Neural cell (in vitro differentiated cells): ENCODE results near the gene LRRC4. TPM values are rescaled to one million over a fixed set of nuclear protein-coding genes. Genes with fewer than 3 reads are reported as not detected.

Source experiments
- H2AFZ ChIP-seq: fragments of 200-600, 300-800 bp; sonication (generic), shearing (Covaris generic); 2 replicates; pipeline ENCODE4 v1.6.0; 2014; ENCODE audit warnings: low read depth, mild to moderate bottlenecking, antibody characterized with exemption, low read length, moderate library complexity
- H3F3A ChIP-seq: fragments of 200-600 bp; shearing (Covaris generic); 2 replicates; pipeline ENCODE4 v1.6.1; 2016; ENCODE audit warnings: mild to moderate bottlenecking, moderate library complexity, mixed read lengths, antibody characterized with exemption, low read length; ENCODE audit not compliant: insufficient read depth, poor library complexity, severe bottlenecking
- H3K27ac ChIP-seq: fragments of 200-600, 300-800 bp; sonication (generic), shearing (Covaris generic); 2 replicates; pipeline ENCODE4 v1.5.1; 2014; ENCODE audit warnings: mild to moderate bottlenecking, low read length, moderate library complexity
- H3K27me3 ChIP-seq: fragments of 300-800, 200-600 bp; sonication (generic), shearing (Covaris generic); 2 replicates; pipeline ENCODE4 v1.6.0; 2014; ENCODE audit warnings: mild to moderate bottlenecking, low read depth, low read length, moderate library complexity; ENCODE audit not compliant: insufficient read depth
- H3K36me3 ChIP-seq: fragments of 300-800, 200-600 bp; sonication (generic), shearing (Covaris generic); 2 replicates; pipeline ENCODE4 v1.5.1; 2014; ENCODE audit warnings: mild to moderate bottlenecking, antibody characterized with exemption, low read length, moderate library complexity; ENCODE audit not compliant: insufficient read depth
- H3K4me2 ChIP-seq: fragments of 300-800, 200-600 bp; sonication (generic), shearing (Covaris generic); 2 replicates; pipeline ENCODE4 v1.6.0; 2014; ENCODE audit warnings: mild to moderate bottlenecking, low read length
- H3K4me3 ChIP-seq: fragments of 300-800, 200-600 bp; sonication (generic), shearing (Covaris generic); 2 replicates; pipeline ENCODE4 v1.5.1; 2014; ENCODE audit warnings: mild to moderate bottlenecking, low read length, moderate library complexity
- H3K79me2 ChIP-seq: fragments of 200-600 bp; shearing (Covaris generic); replicated peaks from 2 replicates; pipeline ENCODE4 v1.6.0; 2014; ENCODE audit warnings: mild to moderate bottlenecking, low read length, moderate library complexity; ENCODE audit not compliant: insufficient read depth
- H3K9ac ChIP-seq: fragments of 300-800, 200-600 bp; sonication (generic), shearing (Covaris generic); 2 replicates; pipeline ENCODE4 v1.6.1; 2016; ENCODE audit warnings: mild to moderate bottlenecking, low read length, mixed read lengths
- H3K9me2 ChIP-seq: fragments of 200-600 bp; shearing (Covaris generic); 2 replicates; pipeline ENCODE4 v1.6.1; 2016; ENCODE audit warnings: mild to moderate bottlenecking, low read length, mixed read lengths; ENCODE audit not compliant: insufficient read depth
- H3K9me3 ChIP-seq: fragments of 200-600, 300-800 bp; sonication (generic), shearing (Covaris generic); 2 replicates; pipeline ENCODE4 v1.6.1; 2016; ENCODE audit warnings: mild to moderate bottlenecking, mixed run types, low read length, moderate library complexity, mixed read lengths
- H4K20me1 ChIP-seq: fragments of 200-600 bp; shearing (Covaris generic); 2 replicates; pipeline ENCODE4 v1.6.1; 2016; ENCODE audit warnings: mild to moderate bottlenecking, mixed run types; ENCODE audit not compliant: insufficient read depth
- CTCF ChIP-seq: fragments of 450-650 bp; IDR thresholded peaks from 2 replicates; pipeline ENCODE4 v1.5.1; 2014; ENCODE audit warnings: antibody characterized with exemption, mild to moderate bottlenecking, moderate library complexity; ENCODE audit not compliant: poor library complexity, severe bottlenecking
- EP300 ChIP-seq: fragments of 450-650 bp; conservative IDR thresholded peaks from 2 replicates; pipeline ENCODE4 v1.6.1; 2014; ENCODE audit warnings: antibody characterized with exemption, mild to moderate bottlenecking, moderate library complexity; ENCODE audit not compliant: poor library complexity, severe bottlenecking
- EZH2 ChIP-seq: fragments of 200-600, 300-800 bp; shearing (Covaris generic), sonication (generic); IDR thresholded peaks from 2 replicates; pipeline ENCODE4 v1.6.1; 2014; ENCODE audit warnings: antibody characterized with exemption, low read length, borderline replicate concordance, mild to moderate bottlenecking; ENCODE audit not compliant: insufficient read depth, poor library complexity, severe bottlenecking
- MXI1 ChIP-seq: fragments of 450-650 bp; conservative IDR thresholded peaks from 2 replicates; pipeline ENCODE4 v1.6.1; 2014; ENCODE audit warnings: antibody characterized with exemption, mild to moderate bottlenecking; ENCODE audit not compliant: poor library complexity, severe bottlenecking
- POLR2AphosphoS5 ChIP-seq: IDR thresholded peaks from 2 replicates; pipeline ENCODE4 v1.6.1; 2012
- RAD21 ChIP-seq: fragments of 450-650 bp; conservative IDR thresholded peaks from 2 replicates; pipeline ENCODE4 v1.6.1; 2014; ENCODE audit warnings: antibody characterized with exemption, mild to moderate bottlenecking, moderate library complexity
- SMC3 ChIP-seq: fragments of 450-650 bp; conservative IDR thresholded peaks from 2 replicates; pipeline ENCODE4 v1.6.1; 2014; ENCODE audit warnings: antibody characterized with exemption, mild to moderate bottlenecking, moderate library complexity; ENCODE audit not compliant: poor library complexity
- TAF1 ChIP-seq: IDR thresholded peaks from 2 replicates; pipeline ENCODE4 v1.6.1; 2012; ENCODE audit warnings: low read depth
- polyA plus RNA-seq: library from polyadenylated mRNA; depleted of rRNA; stranded (reverse); fragments of >200 nt; gene quantifications from 2 replicates; pipeline ENCODE4 v1.2.3, GENCODE V29; 2014
- TF ChIP-seq, protein P1 (sequence below): IDR thresholded peaks from 2 replicates; pipeline ENCODE4 v1.6.1; 2012; ENCODE audit warnings: borderline replicate concordance

LRRC4 gene
- polyA plus RNA-seq, 1 donor from 2014 or later, result 15.7 TPM

- H3K79me2 ChIP-seq, result peaks cover 25% of the 10 kb centered on the region
- H3K9me2 ChIP-seq, result no peaks in the 10 kb centered on the region
- H2AFZ ChIP-seq, result no peak overlapping the region
- no peaks in the 10 kb centered on the region for H3K9me3 ChIP-seq
- TF ChIP-seq RAD21 (no peak), SMC3 (no peak), EP300 (no peak)
- H4K20me1 ChIP-seq, result no peaks in the 10 kb centered on the region
- H3K9ac ChIP-seq, result peak overlapping the region; percentile 76
- no peaks in the 10 kb centered on the region for H3F3A ChIP-seq
- H3K27me3 ChIP-seq, result no peaks in the 10 kb centered on the region
- no peak overlapping the region for H3K4me2 ChIP-seq
- H3K27ac ChIP-seq, result no peak overlapping the region
- H3K36me3 ChIP-seq, result peaks cover 7% of the 10 kb centered on the region
- peak overlapping the region; percentile 74 for H3K4me3 ChIP-seq
These were observed 2.0 kb upstream of the LRRC4 start for GRCh38 chr7:128033246-128033645.

DNA sequence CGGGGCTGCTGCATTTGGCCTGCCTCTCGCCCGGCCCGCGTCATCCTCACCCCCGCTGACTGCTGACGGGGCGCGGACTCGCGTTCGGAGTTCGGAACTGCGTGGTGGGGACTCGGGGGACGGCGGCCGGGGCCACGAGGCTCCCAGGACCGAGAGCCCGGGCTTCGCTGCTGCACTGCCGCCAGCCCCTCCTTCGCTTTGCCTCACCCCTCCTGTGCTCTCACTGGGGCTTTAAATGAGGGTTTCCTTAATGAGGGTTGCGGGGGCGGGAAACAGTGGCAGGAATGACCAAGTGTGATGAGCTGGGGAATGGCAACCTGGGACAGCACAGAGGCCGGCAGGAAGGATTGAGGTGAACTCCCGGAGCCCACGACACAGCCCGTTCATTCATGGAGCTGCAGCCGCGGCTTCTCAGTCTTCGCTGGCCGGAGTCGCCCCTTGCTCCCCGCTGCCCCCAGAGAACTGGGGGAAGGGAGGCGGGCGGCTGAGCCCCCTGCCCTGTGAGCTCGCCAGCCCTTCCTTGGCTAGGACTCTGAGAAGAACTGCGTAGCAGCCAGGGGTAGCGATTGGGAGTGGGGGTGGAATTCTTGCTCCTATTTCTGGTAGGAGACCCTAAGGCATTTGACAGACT lies 1.5 kb upstream of the LRRC4 start:
- Histone ChIP-seq H3K27me3 (no peaks in the 10 kb centered on the region), H3K9me2 (no peaks in the 10 kb centered on the region), H2AFZ (peak overlapping the region; percentile 27), H3F3A (no peaks in the 10 kb centered on the region), H3K9me3 (no peaks in the 10 kb centered on the region), H3K4me2 (peak overlapping the region; percentile 21), H3K9ac (peak overlapping the region; percentile 76), H3K36me3 (peaks cover 7% of the 10 kb centered on the region), H3K4me3 (peak overlapping the region; percentile 74), H4K20me1 (no peaks in the 10 kb centered on the region), H3K79me2 (peaks cover 30% of the 10 kb centered on the region), H3K27ac (peak overlapping the region; percentile 82)
- TF ChIP-seq EP300, result no peak
- TF ChIP-seq RAD21, result peak; percentile 22
- TF ChIP-seq EZH2, result no peak
- no peak for TF ChIP-seq TAF1
- peak; percentile 36 for TF ChIP-seq POLR2AphosphoS5
- TF ChIP-seq CTCF, result no peak

DNA sequence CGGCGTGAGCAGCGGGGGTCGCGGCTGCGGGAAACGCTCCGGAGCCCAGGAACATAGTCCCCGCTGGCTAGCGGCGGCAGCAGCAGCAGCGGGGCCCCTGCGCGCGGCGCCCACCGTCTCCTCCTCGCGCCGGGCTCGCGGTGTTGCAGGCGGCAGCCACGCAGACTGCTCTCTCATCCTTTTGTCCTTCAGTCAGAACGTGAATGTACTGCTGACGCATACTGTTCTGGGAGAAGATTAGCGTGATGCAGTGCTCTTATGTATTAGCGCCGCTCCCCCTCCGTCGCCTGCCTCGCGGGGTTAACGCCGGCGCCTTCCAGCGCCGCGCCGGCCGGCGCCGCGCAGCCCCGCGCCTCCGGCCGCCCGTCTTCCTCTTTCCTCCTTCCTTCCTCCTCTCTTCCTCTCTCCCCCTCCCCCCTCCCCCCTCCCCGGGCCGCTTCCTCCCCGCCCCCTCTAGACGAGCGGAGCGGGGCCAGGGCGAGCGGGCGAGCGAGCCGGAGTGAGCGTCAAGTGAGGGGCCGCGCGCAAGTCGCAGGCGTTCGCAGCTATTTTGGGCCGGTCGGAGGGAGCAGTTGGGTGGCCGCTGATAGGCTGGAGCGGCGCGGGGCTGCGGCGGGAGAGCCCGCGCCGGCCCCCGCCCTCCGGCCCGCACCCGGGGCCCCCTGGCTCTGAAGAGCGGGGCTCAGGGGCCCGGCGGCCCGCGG lies 816 bp upstream of the LRRC4 start:
- peak overlapping the region; percentile 74 for H3K4me3 ChIP-seq
- peak overlapping the region; percentile 27 for H2AFZ ChIP-seq
- TF ChIP-seq EZH2 (no peak), POLR2AphosphoS5 (peak; percentile 83), TAF1 (no peak), MXI1 (peak; percentile 30), EP300 (peak; percentile 16), CTCF (peak; percentile 65), SMC3 (peak; percentile 62), RAD21 (peak; percentile 50)
- TF ChIP-seq, protein P1, sequence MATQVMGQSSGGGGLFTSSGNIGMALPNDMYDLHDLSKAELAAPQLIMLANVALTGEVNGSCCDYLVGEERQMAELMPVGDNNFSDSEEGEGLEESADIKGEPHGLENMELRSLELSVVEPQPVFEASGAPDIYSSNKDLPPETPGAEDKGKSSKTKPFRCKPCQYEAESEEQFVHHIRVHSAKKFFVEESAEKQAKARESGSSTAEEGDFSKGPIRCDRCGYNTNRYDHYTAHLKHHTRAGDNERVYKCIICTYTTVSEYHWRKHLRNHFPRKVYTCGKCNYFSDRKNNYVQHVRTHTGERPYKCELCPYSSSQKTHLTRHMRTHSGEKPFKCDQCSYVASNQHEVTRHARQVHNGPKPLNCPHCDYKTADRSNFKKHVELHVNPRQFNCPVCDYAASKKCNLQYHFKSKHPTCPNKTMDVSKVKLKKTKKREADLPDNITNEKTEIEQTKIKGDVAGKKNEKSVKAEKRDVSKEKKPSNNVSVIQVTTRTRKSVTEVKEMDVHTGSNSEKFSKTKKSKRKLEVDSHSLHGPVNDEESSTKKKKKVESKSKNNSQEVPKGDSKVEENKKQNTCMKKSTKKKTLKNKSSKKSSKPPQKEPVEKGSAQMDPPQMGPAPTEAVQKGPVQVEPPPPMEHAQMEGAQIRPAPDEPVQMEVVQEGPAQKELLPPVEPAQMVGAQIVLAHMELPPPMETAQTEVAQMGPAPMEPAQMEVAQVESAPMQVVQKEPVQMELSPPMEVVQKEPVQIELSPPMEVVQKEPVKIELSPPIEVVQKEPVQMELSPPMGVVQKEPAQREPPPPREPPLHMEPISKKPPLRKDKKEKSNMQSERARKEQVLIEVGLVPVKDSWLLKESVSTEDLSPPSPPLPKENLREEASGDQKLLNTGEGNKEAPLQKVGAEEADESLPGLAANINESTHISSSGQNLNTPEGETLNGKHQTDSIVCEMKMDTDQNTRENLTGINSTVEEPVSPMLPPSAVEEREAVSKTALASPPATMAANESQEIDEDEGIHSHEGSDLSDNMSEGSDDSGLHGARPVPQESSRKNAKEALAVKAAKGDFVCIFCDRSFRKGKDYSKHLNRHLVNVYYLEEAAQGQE, result peak; percentile 59
- peaks cover 37% of the 10 kb centered on the region for H3K79me2 ChIP-seq
- H4K20me1 ChIP-seq, result no peaks in the 10 kb centered on the region
- no peak overlapping the region for H3K4me2 ChIP-seq
- peaks cover 7% of the 10 kb centered on the region for H3K36me3 ChIP-seq
- H3K27me3 ChIP-seq, result no peaks in the 10 kb centered on the region
- peak overlapping the region; percentile 76 for H3K9ac ChIP-seq
- H3K9me2 ChIP-seq, result no peaks in the 10 kb centered on the region
- no peaks in the 10 kb centered on the region for H3K9me3 ChIP-seq
- H3F3A ChIP-seq, result no peaks in the 10 kb centered on the region
- peak overlapping the region; percentile 82 for H3K27ac ChIP-seq
